ENCODE data around the gene IRF5. TPM values are rescaled to one million over a fixed set of nuclear protein-coding genes. Genes with fewer than 3 reads are reported as not detected.

The IRF5 gene
- total RNA-seq, 1 experiment from 2014 or later = not detected

DNA sequence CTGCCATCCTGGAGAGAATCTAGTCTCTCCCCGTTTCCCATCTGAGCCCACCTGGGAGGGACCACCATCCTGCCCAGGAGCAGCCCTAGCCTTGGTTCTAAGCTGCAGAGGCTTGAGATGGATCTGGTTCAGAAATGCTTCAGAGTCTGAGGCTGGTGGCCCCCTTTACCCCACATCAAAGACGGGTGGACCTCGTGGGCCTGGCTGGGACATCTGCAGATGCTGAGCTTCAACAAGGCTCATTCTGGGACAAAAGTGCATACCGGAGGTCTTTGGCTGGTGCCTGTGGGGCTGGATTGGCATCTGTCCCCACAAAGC is 4.9 kb upstream of the IRF5 start:
- ChIA-PET CTCF (no interaction called here), POLR2A (ENCODE audit: low non-redundant PET) (no interaction called here)
- no peaks in the 10 kb centered on the region for H3K36me3 ChIP-seq (ENCODE audit: insufficient read depth, low read length, poor library complexity, severe bottlenecking)
- H3K27ac ChIP-seq (ENCODE audit: low read depth, low read length, poor library complexity, severe bottlenecking) = no peak overlapping the region
- peaks cover 29% of the 10 kb centered on the region for H3K27me3 ChIP-seq (replicated peaks; ENCODE audit: insufficient read depth, low read depth, low read length, poor library complexity)
- BruUV-seq (replicated peaks) = no TSS peak
- no peaks in the 10 kb centered on the region for H3K9me3 ChIP-seq (ENCODE audit: low read depth, low read length, poor library complexity, severe bottlenecking)
- TF ChIP-seq EZH2 (IDR thresholded peaks at IDR 0.05; ENCODE audit: borderline replicate concordance, low read depth, low read length, poor library complexity, severe bottlenecking) (no peak), CTCF (conservative IDR thresholded peaks at IDR 0.05; ENCODE audit: low read depth, low read length) (no peak)
- H3K4me1 ChIP-seq (ENCODE audit: insufficient read depth, low read length, poor library complexity, severe bottlenecking) = no peaks in the 10 kb centered on the region
- DNase-seq (ENCODE audit: low spot score) = no peak
- no peak overlapping the region for H3K4me3 ChIP-seq (ENCODE audit: low read depth, low read length, poor library complexity, severe bottlenecking)
- intact Hi-C loops (cut with micrococcal nuclease; ENCODE audit: unreplicated experiment) = no loop called here

- Histone ChIP-seq H3K9me3 (ENCODE audit: low read depth, low read length, poor library complexity, severe bottlenecking) (no peaks in the 10 kb centered on the region), H3K27ac (ENCODE audit: low read depth, low read length, poor library complexity, severe bottlenecking) (no peak overlapping the region), H3K27me3 (replicated peaks; ENCODE audit: insufficient read depth, low read depth, low read length, poor library complexity) (peaks cover 34% of the 10 kb centered on the region), H3K36me3 (ENCODE audit: insufficient read depth, low read length, poor library complexity, severe bottlenecking) (no peaks in the 10 kb centered on the region), H3K4me1 (ENCODE audit: insufficient read depth, low read length, poor library complexity, severe bottlenecking) (no peaks in the 10 kb centered on the region), H3K4me3 (ENCODE audit: low read depth, low read length, poor library complexity, severe bottlenecking) (no peak overlapping the region)
- TF ChIP-seq EZH2 (IDR thresholded peaks at IDR 0.05; ENCODE audit: borderline replicate concordance, low read depth, low read length, poor library complexity, severe bottlenecking) (no peak), CTCF (conservative IDR thresholded peaks at IDR 0.05; ENCODE audit: low read depth, low read length) (no peak)
- ChIA-PET POLR2A (ENCODE audit: low non-redundant PET) (no interaction called here), CTCF (no interaction called here)
- DNase-seq (ENCODE audit: low spot score) = no peak
- intact Hi-C loops (cut with micrococcal nuclease; ENCODE audit: unreplicated experiment) = no loop called here
- no TSS peak for BruUV-seq (replicated peaks)
Measured at GRCh38 chr7:128933180-128933891, 4.4 kb upstream of the IRF5 start.

DNA sequence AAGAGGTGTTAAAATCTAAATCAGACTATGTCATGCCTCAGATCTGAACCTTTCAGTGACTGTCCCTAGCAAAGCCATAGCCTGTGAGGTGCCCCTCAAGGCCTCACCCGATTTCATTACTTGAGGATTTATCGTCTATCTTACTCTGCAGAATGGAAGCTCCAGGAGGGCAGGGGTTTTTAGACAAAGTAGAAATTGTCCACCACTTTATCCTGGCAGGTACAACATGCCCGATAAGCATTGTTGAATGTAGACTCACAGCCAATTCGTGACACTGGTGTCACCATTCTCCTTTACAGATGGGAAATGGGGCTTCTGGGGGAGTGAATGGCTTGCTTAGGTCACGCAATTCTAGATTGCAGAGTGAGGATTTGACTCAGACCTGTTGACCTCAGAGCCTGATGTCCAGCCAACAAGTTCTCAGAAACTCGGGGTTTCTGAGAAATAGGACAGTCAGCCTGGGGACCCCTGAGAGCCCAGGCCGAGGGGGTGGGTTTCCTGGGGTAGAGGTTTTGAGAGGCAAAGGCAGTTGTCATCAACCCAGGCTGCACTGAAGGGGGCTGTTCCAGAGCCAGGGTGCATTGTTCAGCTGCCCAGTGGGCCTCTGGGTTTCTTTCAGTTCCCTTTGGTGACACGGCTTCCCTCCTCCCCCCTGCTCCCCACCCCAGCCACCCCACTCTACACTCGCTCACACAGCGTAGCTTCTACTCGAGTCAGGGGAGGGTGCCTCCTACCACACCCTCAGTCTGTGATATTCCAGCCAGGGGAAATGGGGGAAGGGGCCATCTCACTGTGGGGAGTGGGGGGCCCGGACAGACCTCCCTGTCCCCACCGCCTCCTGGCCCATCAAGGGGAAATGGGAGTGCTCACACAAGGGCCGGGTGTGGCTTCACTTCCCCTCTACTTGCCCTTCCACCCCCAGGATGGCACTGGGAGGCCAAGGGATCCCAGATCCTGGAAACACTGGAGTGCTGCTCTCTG is 3.1 kb upstream of the IRF5 start:
- H3K4me3 ChIP-seq (ENCODE audit: low read depth, low read length, poor library complexity, severe bottlenecking) = no peak overlapping the region
- no TSS peak for BruUV-seq (replicated peaks)
- no peaks in the 10 kb centered on the region for H3K36me3 ChIP-seq (ENCODE audit: insufficient read depth, low read length, poor library complexity, severe bottlenecking)
- H3K4me1 ChIP-seq (ENCODE audit: insufficient read depth, low read length, poor library complexity, severe bottlenecking) = no peaks in the 10 kb centered on the region
- ChIA-PET CTCF (no interaction called here), POLR2A (ENCODE audit: low non-redundant PET) (no interaction called here)
- H3K27ac ChIP-seq (ENCODE audit: low read depth, low read length, poor library complexity, severe bottlenecking) = no peak overlapping the region
- H3K9me3 ChIP-seq (ENCODE audit: low read depth, low read length, poor library complexity, severe bottlenecking) = no peaks in the 10 kb centered on the region
- intact Hi-C loops (cut with micrococcal nuclease; ENCODE audit: unreplicated experiment) = no loop called here
- no peak for TF ChIP-seq EZH2 (IDR thresholded peaks at IDR 0.05; ENCODE audit: borderline replicate concordance, low read depth, low read length, poor library complexity, severe bottlenecking)
- no peak for TF ChIP-seq CTCF (conservative IDR thresholded peaks at IDR 0.05; ENCODE audit: low read depth, low read length)
- H3K27me3 ChIP-seq (replicated peaks; ENCODE audit: insufficient read depth, low read depth, low read length, poor library complexity) = peaks cover 45% of the 10 kb centered on the region
- no peak for DNase-seq (ENCODE audit: low spot score)
